Measurements from ENCODE around the gene AGPAT2.

Gene AGPAT2

GRCh38 chr9:136696502-136696901 is 9.2 kb upstream of the AGPAT2 start:
- Histone ChIP-seq H3K4me1 (ENCODE audit: control insufficient read depth, insufficient read depth, low read length) (no peaks in the 10 kb centered on the region), H3K27ac (ENCODE audit: extremely low read depth, low read depth, low read length) (no peak overlapping the region), H3K4me3 (ENCODE audit: low read depth, low read length) (no peak overlapping the region), H3K9me3 (ENCODE audit: control insufficient read depth, insufficient read depth, low read depth, low read length) (no peaks in the 10 kb centered on the region), H3K36me3 (ENCODE audit: control insufficient read depth in 2 of 2, insufficient read depth in 1 of 2, low read length in 2 of 2) (no peaks in the 10 kb centered on the region)
- TF ChIP-seq ZNF529 (tag by site-specific recombination; IDR thresholded peaks at IDR 0.05; ENCODE audit: insufficient replicate concordance) (no peak), ZNF211 (tag by site-specific recombination; IDR thresholded peaks at IDR 0.05; ENCODE audit: low read depth) (no peak), ZNF280D (tag by site-specific recombination; IDR thresholded peaks at IDR 0.05) (no peak), GFI1B (tag by site-specific recombination; IDR thresholded peaks at IDR 0.05) (no peak), ZNF660 (tag by site-specific recombination; IDR thresholded peaks at IDR 0.05) (no peak), CTCF (tag by site-specific recombination; IDR thresholded peaks at IDR 0.05) (no peak), ZNF175 (tag by site-specific recombination; IDR thresholded peaks at IDR 0.05) (no peak), ZNF24 (tag by site-specific recombination; IDR thresholded peaks at IDR 0.05) (no peak), ZNF10 (tag by site-specific recombination; IDR thresholded peaks at IDR 0.05) (no peak), MYNN (tag by site-specific recombination; IDR thresholded peaks at IDR 0.05; ENCODE audit: borderline replicate concordance) (no peak), ZNF280C (tag by site-specific recombination; IDR thresholded peaks at IDR 0.05) (no peak), ZNF518A (tag by site-specific recombination; conservative IDR thresholded peaks at IDR 0.05; ENCODE audit: low read depth) (no peak), ZBTB6 (tag by site-specific recombination; IDR thresholded peaks at IDR 0.05) (no peak)
- TF ChIP-seq, protein P1, sequence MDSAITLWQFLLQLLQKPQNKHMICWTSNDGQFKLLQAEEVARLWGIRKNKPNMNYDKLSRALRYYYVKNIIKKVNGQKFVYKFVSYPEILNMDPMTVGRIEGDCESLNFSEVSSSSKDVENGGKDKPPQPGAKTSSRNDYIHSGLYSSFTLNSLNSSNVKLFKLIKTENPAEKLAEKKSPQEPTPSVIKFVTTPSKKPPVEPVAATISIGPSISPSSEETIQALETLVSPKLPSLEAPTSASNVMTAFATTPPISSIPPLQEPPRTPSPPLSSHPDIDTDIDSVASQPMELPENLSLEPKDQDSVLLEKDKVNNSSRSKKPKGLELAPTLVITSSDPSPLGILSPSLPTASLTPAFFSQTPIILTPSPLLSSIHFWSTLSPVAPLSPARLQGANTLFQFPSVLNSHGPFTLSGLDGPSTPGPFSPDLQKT (IDR thresholded peaks at IDR 0.05; ENCODE audit: borderline replicate concordance, low read depth, low read length), result no peak
- TF ChIP-seq, protein P2, sequence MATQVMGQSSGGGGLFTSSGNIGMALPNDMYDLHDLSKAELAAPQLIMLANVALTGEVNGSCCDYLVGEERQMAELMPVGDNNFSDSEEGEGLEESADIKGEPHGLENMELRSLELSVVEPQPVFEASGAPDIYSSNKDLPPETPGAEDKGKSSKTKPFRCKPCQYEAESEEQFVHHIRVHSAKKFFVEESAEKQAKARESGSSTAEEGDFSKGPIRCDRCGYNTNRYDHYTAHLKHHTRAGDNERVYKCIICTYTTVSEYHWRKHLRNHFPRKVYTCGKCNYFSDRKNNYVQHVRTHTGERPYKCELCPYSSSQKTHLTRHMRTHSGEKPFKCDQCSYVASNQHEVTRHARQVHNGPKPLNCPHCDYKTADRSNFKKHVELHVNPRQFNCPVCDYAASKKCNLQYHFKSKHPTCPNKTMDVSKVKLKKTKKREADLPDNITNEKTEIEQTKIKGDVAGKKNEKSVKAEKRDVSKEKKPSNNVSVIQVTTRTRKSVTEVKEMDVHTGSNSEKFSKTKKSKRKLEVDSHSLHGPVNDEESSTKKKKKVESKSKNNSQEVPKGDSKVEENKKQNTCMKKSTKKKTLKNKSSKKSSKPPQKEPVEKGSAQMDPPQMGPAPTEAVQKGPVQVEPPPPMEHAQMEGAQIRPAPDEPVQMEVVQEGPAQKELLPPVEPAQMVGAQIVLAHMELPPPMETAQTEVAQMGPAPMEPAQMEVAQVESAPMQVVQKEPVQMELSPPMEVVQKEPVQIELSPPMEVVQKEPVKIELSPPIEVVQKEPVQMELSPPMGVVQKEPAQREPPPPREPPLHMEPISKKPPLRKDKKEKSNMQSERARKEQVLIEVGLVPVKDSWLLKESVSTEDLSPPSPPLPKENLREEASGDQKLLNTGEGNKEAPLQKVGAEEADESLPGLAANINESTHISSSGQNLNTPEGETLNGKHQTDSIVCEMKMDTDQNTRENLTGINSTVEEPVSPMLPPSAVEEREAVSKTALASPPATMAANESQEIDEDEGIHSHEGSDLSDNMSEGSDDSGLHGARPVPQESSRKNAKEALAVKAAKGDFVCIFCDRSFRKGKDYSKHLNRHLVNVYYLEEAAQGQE (tag by site-specific recombination; IDR thresholded peaks at IDR 0.05), result no peak
- ChIA-PET POLR2A (no interaction called here), CTCF (interaction anchor here (0.9 to 4.0 kb wide), 2 partner anchors 24 to 213 kb away, joined by 3 to 24 read pairs; no protein-coding TSS in a partner anchor)
